Neural progenitor cell (in vitro differentiated cells): ENCODE results near the gene DENND5B.

ENCODE experiments used
- CTCF ChIP-seq: fragments of 200-600 bp; sonication (generic); IDR thresholded peaks from 2 replicates; pipeline ENCODE4 v1.5.1; 2017; ENCODE audit warnings: antibody characterized with exemption, mild to moderate bottlenecking
- EZH2phosphoT487 ChIP-seq: fragments of 200-600 bp; sonication (generic); IDR thresholded peaks from 2 replicates; pipeline ENCODE4 v1.6.1; 2017; ENCODE audit warnings: antibody characterized with exemption

- no peak for TF ChIP-seq EZH2phosphoT487
- no peak for TF ChIP-seq CTCF
Measured at GRCh38 chr12:31478898-31479297, 112.0 kb downstream of the DENND5B start.
